ENCODE data around the gene HELQ.

HELQ gene

GRCh38 chr4:83370640-83370906 lies 85.0 kb downstream of the HELQ start:
- peak; percentile 31 for DNase-seq

- DNase-seq = peak; percentile 25
These were observed 85.6 kb downstream of the HELQ start for GRCh38 chr4:83369831-83370639.

DNA sequence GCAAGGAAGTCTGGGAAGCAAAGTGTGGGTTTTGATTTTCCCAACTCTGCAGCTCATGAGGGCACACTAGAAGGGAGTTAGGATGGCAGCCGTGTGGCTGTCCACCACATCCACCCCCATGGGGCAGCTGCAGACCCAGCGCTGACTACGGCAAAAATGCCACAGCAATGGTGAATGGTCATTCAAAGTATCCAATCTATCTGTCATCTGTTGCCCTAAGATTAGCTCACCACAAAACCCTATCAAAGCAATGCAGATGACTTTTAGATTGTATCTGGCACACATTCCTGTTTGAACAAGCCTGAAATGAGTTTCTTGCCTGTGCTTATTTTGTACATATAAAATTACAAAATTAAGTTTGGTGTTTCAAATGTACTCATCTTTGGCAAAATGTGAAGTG lies 91.3 kb downstream of the HELQ start:
- DNase-seq = no peak

DNA sequence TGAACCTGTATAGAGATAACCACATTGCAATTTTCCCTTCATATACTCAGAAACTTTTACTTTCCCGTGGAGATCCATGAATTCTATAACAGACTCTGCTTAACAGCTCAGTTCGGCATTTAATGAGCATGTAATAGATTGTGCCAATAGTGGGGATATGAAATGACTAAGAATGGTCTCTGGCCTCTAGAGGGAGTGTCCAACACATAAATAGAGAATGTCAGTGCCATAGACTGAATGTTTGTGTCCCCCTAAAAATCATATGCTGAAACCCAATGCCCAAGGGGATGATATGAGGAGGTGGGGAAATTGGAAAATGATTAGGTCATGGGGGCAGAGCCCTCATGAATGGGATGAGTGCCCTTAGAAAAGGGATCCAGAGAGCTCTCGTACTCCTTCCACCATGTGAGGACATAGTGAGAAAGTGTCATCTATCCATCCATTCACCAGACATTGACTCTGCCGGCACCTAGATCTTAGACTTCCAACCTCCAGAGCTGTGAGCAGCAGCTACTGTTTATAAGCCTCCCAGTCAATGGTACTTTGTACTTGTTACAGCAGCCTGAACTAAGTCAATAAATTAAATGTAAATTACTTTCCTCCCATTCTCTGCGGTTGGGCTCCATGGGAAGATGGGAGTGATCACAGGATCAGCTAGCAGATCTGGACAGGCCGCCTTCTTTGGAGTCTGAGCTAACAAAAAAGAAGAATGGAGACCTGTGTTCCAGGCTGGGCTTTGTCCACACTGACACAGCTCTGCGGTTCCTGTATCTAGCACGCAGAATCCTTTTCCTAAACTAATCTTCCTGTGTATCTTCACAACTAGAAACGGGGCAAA lies 92.9 kb downstream of the HELQ start:
- DNase-seq = peak; percentile 39

GRCh38 chr4:83361416-83362103 lies 94.1 kb downstream of the HELQ start:
- no peak for DNase-seq

- DNase-seq = no peak
These were observed 95.6 kb downstream of the HELQ start for GRCh38 chr4:83360018-83360417.

DNA sequence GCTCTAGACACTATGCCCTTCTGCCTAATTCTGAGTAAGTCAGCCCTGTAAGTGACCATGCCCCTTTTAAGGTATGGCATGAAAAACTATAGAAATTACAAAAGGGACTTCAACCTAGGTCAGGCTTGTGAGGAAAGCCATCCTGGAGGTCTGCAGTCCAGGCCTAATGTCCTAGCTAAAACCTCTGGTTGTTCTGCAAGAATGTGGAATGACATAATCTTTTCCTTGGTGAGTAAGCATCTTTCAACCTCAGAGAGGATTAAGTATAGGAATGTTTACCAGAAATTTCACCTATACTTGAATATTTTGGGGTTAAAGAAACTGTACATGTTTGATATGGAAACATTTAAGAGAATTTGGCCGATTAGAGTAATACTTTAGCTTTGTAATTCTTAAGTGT lies 97.2 kb downstream of the HELQ start:
- DNase-seq = peak; percentile 75

Measured in EL (cell line).